Measurements from ENCODE around the gene E2F6. TPM values are rescaled to one million over a fixed set of nuclear protein-coding genes. Genes with fewer than 3 reads are reported as not detected.
"Not testable (repeated sequence)": the region's sequence is repeated elsewhere in the genome, so short reads cannot be mapped to it uniquely, and the experiment has no call there.

Gene E2F6
- total RNA-seq, 1 experiment from 2014 or later = 23.9 TPM

DNA sequence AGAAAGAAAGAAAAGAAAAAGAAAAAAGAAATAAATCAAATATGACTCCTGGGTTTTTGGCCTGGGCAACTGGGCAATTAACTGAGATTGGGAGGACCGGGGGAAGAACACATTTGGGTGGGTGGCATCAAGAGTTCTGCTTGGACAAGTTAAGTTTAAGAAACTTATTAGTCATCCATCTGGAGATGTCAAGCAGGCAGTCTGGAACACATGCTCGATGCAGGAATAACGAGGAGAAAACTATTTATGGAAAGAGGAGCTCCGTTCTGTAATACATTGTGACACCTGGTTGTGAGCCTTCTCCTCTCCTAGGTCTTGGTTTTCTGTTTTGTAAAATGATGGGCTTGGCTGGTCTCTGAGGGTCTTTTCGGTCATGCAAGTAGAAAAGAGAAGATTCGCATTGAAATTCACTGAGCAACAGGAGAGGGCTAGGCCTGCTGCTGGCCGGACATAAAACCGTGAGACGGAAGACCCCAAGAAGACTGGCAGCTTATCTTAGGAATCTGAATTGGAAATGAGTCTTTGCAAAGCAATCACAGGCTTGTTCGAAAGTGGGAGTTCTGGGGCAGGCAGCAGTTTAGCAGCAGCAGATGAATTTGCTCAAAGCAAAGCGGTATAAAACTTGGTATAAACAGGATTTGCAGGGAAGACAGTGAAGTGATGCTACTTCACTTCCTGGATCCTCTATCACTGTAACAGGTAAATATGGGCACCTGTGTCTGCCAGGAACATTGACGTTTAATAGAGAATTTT lies 51.4 kb downstream of the E2F6 start:
- no peak for DNase-seq (ENCODE audit: low spot score)

DNA sequence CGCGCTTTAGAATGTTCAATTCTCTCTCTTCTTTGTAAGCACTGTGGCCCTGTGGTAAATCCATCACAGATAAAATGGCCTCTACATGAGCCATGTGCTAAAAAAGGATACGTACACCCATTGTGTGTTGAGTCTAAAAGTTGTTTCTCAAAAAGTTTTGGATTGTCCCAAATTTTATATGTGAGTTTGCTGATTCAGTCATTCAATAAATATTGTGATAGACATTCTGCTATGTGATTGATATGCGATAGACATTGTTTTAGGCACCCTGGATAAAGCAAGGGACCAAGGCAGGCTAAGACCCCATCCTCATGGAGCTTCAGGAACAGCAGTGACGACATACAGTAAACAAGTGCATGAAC lies 53.5 kb downstream of the E2F6 start:
- no peak for DNase-seq (ENCODE audit: low spot score)

DNA sequence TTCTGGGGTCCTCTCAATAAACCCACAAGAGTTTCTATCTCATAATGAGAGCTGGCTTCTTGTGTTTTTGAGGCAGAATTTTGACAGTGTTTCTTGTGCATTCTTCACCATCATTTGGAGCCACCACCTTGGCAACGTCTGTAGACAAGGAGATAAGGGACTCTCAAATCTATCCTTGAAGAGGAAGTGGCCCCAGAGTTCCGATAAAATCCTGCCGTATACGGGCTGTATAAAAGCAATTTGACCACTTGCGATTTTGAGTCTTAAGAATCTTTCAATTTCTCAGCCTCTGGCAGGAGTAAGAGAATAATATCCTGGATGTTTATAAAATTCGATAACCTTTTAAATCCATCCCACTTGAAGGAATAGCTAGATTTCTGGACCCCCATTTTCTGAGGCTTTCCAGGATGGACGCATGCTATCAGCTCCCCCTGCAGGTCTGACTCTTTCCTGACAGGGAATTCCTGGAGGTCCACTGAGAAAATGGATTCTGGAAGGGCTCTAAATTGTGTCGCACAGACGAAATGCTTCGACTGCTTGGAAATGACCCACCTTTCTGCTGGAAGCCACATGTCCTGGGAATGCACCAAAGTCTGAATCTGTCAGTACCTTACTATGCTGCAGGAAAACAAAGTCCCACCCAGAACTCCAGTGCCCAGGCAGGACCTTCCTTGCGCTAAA lies 54.1 kb downstream of the E2F6 start:
- DNase-seq (ENCODE audit: low spot score) = peak; percentile 80

DNA sequence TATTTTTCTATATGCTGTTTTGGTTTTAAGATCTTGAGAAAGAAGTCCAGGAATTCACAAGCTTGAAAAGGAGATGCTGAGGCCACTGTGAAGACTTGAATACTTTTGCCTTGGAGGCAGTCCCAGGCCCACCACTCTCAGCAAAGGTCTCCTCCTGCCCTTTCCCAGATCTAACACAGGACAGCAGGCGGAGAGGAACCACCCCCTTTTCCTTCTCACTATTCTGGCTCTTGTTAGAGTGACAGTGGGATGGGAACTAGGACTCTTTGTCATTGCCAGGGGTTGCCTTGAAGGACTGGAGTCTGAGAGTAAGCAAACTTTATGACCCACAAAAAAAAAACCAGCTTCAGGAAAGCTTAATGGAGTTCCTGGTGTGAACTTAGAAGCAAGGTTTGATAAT lies 54.7 kb downstream of the E2F6 start:
- DNase-seq (ENCODE audit: low spot score) = no peak

DNA sequence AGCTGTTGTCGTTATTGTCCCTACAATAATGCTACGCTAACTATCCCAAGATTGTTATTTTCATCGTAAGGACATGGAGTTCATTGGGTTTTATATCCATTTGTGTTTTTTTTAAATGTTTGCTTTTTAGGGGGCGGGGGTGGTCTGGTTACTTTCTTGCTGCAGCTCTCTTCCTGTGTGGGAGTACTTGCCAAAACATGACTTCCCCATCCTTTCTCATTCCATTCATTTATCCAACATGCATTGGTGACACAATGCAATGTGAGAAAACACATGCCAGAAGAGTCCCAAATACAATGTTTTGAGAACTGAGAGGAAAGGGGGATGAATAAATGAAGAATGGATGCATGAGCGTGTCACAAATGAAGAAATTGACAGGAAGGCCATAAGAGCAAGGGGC lies 55.9 kb downstream of the E2F6 start:
- no peak for DNase-seq (ENCODE audit: low spot score)

DNA sequence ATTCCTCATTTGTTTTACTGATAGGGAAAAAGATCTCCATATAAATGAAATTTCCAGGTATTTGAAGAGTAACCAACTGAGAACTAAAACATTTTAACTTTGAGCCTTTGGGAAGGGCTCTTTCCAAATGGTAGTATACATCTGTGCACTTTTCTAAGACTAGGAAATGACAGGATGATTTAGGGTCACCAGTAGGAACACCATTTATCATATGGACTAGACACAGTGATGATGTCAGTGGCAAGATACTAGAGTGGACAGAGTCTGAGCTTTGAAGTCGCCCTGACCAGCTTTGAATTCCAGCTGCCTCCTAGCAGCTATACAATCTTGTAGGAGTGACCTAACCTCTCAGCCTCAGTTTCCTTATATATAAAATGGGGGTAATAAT lies 56.4 kb downstream of the E2F6 start:
- DNase-seq (ENCODE audit: low spot score) = no peak

DNA sequence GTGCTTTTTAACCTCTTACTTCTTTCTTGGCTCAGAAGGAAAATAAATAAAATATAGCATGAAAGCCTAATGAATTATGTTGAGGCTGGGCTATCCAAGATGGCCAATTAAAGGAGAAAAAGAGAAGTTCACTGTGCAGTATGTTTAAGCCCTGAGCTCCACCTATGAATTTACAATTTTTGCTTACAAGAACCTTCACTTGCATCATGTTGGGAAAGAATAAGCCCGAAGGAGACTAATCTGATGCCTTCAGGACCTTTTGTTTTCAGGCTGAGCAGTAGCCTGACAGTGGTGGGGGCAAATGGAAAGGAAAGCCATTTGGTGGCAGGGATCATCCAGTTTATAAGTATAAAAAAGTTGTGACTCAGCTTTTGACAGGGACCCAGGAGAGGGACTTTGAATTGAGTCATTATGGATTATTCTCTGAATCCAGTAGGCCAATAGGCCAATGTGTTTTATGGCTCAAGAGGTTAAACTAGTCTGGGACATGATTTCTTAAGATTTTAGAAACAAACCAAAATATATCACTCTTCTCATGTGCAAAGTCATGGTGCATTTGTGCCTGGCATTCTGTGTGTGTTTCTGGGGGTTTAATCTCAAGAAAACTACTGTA lies 56.9 kb downstream of the E2F6 start:
- DNase-seq (ENCODE audit: low spot score) = no peak

DNA sequence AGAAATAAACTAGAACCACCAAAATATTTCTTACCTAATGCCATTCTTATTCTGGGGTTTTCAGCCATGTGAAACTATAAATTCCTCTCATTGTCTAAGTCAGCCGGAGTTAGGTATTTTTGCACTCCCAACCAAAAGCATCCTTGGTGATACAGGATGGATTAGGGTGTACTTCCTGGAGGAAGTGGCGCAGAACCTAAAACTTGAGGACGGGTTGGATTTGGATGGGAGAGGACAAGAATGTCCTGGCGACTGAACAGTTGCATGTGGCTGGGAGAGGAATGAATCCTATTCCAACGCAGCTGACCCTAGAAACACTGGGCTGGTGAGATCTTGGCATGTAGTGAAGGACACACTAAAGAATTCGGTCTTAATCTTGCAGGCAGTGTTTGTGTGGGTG lies 58.5 kb downstream of the E2F6 start:
- no peak for DNase-seq (ENCODE audit: low spot score)

DNA sequence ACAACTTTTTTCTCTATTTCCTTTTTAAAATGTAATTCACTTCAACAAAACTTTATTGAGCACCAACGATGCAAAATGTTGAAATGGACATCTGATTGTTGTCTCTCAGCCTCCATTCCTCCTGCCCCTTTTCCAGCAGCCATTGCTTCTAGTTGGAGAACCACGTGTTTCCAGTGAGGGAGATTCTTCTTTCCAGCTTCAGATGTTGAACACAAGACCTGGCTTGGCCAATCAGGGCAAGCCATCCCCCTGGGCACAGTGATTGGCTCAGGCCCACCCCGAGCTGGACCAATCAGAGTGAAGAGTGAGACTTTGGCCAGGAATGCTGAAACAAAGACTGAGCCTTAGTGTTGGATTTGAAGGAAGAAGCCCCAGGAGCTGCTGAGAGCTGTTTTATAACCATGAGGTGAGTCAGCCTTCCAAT lies 59.0 kb downstream of the E2F6 start:
- DNase-seq (ENCODE audit: low spot score) = peak; percentile 49

DNA sequence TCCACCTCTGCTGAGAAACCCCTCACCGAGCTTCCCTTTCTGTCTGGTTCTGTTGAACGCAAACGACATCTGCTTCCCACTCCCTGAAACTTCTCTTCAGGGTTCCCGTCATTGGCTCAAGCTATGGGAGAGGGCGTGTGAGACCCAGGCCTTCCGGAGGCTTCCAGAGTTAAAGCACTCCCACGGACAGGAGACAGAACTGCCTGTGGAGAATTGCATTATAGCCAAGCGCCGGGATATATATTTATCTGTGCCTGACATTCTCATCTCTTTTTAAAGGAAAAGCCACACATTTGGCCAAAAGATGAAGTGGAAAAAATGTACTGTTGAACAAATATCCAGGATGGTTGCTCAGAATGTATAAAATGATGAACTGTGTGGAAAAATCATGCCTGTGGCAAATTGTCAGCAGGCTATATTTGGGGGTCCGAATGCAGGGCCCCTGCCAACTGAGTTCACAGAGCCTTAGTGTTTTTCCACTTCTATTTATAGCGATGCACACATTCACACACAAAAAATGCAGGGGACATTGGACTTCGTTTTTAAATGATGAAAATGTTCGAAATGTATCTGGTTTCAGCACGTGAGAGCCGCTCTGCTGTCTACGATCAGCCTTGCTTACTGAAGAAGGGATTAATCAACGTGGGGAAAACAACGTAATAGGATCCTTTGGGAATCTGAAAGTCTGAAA lies 59.5 kb downstream of the E2F6 start:
- no peak for DNase-seq (ENCODE audit: low spot score)

DNA sequence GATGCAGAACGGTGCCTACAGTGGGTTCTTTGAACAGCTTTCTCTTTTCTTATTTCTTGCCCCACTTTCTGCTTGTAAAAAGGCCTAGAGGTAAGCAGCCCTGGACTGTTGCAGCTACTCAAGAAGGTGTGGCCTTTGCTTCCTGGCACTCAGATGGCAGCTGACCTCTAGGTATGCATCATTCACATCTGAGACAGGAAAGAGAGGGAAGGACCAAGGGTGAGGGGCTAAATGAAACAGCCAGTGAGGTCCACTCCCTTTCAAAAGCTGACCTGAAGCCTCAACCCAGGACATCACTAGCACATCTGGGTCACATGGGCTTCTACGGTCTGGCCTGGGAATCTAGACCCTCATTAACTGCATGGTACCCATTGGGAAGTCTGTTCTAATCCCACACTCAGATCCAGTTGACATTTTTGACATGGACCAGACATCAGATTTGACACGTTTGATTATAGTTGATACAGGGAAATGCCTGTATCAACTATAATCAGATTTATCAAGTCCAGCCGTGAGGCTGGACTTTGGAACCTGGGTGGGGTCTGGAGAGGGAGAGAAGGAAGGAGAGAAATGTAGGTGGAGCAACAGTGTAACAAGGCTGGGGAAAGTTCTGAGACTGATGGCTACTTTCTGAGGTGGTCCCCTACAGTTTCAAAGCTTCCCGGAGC lies 60.2 kb downstream of the E2F6 start:
- peak; percentile 72 for DNase-seq (ENCODE audit: low spot score)

DNA sequence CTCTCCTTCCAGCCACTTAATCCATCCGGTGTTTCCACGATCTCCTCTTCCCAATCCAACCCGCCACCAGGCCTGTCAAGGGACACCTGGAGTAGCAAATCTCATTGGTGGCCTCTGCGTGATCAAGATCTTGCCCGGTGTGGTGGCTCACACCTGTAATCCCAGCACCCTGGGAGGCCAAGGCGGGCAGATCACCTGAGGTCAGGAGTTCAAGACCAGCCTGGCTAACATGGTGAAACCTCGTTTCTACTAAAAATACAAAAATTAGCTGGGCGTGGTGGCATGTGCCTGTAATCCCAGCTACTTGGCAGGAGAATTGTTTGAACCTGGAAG lies 60.9 kb downstream of the E2F6 start:
- DNase-seq (ENCODE audit: low spot score) = not testable (repeated sequence)

DNA sequence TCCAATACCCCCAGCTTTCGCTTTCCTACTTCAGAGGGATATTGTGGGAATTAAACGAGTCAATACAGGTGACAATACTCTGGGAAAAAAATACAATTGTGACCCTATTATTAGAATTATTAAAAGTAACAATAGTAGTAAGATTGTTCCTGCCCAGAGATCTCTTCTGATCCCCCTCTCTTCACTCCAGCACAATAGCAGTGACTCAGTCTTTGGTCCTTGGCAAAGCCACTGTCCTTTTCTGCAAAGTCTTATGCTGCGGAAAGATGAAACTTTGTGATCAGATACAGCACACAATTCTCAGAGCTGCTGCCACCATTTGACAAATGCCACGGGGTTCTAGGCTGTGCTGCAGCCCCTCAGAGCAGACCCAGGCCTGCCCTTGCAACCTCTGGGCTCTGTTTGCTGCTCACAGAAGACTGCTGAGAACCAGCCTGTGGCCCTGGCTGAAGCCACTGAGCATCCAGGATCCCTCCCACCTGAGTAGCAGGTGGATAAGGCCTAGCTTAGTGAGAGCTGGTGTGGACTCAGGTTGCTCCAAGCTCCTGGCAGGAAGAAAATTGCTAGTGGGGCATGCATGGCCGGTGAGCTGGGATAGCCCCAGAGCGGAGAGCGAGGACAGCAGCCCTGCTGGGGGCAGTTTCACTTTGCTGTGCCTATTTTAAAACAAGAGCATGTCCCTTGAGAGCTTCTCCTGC lies 61.4 kb downstream of the E2F6 start:
- no peak for DNase-seq (ENCODE audit: low spot score)

DNA sequence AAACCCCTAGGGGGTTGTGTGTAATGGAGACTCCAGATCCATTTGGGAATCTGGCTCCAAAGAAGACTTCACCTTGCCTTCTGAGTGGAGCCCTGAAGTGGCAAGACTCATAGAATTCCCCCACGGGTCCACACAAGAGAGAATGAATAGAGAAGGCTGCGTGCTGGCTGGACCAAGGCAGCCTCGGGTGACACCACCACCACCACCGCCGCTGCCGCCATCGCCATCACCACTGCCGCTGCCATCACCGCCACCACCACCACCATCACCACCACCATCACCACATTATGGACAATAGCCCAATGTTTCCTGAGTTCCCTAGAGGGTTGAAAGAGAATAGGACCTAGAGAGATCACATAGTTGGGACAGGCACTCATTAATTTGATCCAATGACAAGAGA lies 63.5 kb downstream of the E2F6 start:
- no peak for DNase-seq (ENCODE audit: low spot score)

DNA sequence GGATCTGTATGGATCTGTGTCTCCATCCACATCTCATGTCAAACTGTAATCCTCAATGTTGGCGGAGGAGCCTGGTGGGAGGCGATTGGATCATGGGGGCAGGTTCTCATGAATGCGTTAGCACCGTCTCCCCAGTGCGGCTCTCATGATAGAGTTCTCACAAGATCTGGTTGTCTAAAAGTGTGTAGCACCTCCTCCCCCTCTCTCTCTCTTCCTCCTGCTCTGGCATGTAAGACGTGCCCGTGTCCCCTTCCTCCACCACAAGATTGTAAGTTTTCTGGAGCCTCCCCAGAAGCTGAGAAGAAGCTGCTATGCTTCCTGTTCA lies 66.6 kb downstream of the E2F6 start:
- no peak for DNase-seq (ENCODE audit: low spot score)

DNA sequence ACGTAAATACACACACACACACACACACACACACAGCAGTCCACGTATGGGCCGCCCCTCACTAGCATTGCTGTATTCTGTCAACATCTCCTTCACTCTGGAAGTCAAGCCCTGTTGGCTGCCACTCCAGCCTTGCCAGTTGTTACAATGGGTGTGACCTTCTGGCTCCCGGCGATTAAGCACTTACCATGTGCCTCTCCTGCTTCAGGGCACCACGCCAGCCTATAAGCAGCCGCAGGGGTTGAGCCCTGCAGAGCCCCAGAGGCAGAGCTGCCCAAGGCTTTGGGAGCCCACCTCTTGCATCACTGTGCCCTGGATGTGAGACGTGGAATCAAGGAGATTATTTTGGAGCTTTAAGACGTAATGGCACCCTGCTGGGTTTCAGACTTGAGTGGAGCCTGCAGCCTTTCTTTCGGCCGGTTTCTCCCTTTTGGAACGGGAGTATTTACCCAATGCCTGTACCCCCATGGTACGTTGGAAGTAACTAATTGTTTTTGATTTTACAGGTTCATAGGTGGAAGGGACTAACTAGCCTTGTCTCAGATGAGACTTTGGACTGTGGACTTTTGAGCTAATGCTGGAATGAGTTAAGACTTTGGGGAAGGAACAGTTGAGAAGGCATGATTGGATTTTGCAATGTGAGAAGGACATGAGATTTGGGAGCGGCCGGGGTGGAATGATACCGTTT lies 67.1 kb downstream of the E2F6 start:
- no peak for DNase-seq (ENCODE audit: low spot score)

DNA sequence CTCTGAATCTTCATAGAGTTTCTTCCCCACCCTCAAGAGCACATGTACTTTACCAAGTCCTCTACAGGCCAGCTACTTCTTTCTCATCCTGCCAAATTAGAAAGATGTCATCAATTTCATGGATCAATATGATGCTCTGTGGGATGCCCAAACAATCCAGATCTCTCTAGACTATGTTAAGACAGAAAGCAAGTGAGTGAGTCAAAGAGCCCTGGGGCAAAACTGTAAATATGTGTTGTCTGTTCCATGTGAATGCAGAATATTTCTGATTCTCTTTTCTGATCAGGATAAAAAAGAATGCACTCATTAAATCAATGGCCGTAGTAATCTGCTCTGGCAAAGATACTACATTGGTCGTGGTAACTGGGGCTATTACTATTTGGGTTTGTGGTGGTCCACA lies 68.4 kb downstream of the E2F6 start:
- DNase-seq (ENCODE audit: low spot score) = no peak

DNA sequence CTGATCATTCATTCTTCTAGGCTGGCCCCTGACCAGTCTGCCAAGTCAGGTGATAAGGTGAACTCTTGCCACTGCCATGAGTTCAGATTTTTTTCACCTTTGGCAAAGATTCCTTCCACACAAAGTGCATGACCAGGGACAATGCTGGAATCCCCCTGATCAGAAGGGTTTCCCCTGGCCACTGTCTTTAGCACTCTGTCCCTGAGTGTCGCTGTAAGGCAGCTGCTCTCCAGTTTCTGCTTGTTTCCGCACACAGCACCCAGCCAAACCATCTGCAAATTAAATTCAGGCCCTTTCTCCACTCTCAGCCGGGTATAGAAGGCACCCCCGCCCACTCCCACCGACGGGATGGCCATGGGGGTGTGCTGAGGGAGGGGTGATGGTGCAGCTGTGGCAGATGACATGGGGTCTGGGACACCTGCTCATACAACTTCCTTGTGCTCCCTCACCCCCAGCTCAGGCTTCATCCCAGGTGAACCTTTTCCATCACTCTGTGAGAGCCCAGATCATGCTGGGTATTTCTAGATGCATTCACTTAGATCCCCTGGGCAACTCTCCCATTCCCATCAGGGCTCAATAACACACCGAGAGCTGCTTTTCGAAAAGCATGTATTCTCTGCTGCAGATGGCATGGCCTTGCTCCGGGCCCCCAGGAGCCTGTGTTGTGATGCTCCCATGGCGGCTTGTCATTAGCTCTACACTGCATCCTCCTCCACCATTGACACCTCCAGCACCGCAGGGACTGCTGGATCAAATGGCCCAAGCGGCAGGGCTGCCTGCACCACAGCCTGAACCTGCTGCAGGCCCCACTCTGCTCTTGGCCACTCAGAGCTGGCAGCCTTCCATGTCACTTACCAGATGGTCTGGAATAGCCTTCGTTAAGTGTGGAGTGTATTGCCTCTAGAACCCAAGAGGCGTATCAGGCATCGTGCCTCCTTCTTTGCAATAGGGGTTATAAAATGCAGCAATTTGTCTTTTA lies 69.2 kb downstream of the E2F6 start:
- DNase-seq (ENCODE audit: low spot score) = no peak

DNA sequence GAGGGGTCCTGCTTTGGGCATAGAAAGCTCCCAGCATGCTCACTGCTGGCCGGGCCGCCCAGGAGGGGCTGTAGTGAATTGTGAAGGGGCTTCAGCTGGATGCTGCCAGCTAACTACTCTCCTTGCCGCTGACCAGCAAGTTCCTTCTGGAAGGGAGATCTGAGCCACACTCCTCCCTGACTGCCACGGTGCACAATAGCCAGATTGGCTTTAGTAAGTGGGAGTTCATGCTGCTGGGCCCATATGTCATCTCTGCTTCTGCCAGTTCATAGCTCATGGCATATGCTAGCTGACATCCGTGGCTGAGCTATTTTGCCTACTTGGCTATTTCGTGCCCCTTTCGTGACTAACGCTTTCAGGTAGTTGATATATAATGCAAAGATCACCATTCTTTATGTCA lies 69.9 kb downstream of the E2F6 start:
- no peak for DNase-seq (ENCODE audit: low spot score)

DNA sequence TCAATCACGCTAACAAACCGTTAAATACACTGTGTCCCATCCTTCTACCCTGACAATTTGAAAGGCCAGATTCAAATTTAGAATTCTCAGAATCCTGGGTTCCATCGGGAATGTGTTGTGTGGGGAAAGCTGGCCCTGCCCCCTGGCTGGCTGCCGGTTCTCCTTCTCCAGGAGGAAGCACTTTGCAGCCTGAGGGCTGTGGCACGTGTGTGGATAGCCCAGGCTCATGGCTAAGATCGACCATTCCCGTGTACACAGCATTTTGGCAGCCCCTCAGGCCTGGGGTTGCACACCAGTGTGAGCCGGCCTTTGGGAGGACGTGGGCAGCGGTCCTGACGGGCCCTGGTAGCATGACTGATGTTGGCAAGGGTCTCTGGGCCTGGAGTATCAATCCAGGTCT lies 70.6 kb downstream of the E2F6 start:
- DNase-seq (ENCODE audit: low spot score) = no peak

Data from HT-29 (cell line).